ENCODE data around the gene POLR3K.
"Not testable (repeated sequence)": the region's sequence is repeated elsewhere in the genome, so short reads cannot be mapped to it uniquely, and the experiment has no call there.

DNA sequence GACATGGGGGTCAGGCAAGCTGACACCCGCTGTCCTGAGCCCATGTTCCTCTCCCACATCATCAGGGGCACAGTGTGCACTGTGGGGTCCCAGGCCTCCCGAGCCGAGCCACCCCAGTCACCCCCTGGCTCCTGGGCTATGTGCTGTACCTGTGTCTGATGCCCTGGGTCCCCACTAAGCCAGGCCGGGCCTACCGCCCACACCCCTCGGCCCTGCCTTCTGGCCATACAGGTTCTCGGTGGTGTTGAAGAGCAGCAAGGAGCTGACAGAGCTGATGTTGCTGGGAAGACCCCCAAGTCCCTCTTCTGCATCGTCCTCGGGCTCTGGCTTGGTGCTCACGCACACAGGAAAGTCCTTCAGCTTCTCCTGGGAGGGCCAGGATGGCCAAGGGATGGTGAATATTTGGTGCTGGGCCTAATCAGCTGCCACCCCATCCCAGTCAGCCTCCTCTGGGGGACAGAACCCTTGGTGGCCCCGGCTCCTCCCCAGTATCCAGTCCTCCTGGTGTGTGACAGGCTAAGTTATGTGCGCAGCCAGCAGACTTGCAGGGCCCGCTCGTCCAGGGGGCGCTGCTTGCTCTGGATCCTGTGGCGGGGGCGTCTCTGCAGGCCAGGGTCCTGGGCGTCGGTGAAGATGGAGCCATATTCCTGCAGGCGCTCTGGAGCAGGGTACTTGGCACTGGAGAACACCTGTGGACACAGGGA is 36.2 kb downstream of the POLR3K start:
- TF ChIP-seq, protein P1, sequence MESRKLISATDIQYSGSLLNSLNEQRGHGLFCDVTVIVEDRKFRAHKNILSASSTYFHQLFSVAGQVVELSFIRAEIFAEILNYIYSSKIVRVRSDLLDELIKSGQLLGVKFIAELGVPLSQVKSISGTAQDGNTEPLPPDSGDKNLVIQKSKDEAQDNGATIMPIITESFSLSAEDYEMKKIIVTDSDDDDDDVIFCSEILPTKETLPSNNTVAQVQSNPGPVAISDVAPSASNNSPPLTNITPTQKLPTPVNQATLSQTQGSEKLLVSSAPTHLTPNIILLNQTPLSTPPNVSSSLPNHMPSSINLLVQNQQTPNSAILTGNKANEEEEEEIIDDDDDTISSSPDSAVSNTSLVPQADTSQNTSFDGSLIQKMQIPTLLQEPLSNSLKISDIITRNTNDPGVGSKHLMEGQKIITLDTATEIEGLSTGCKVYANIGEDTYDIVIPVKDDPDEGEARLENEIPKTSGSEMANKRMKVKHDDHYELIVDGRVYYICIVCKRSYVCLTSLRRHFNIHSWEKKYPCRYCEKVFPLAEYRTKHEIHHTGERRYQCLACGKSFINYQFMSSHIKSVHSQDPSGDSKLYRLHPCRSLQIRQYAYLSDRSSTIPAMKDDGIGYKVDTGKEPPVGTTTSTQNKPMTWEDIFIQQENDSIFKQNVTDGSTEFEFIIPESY (IDR thresholded peaks at IDR 0.05; ENCODE audit: extremely low read depth, insufficient replicate concordance, low read length) = not testable (repeated sequence)
- TF ChIP-seq EZH2phosphoT487 (IDR thresholded peaks at IDR 0.05; ENCODE audit: borderline replicate concordance); SRF (IDR thresholded peaks at IDR 0.05; ENCODE audit: low read depth); CEBPB (IDR thresholded peaks at IDR 0.05; ENCODE audit: low read depth); FOSL1 (IDR thresholded peaks at IDR 0.05; ENCODE audit: low read depth); POLR2AphosphoS5 (IDR thresholded peaks at IDR 0.05; ENCODE audit: low read depth, low read length); ELF1 (IDR thresholded peaks at IDR 0.05; ENCODE audit: borderline replicate concordance, low read depth): not testable (repeated sequence)
- TF ChIP-seq, protein P2, sequence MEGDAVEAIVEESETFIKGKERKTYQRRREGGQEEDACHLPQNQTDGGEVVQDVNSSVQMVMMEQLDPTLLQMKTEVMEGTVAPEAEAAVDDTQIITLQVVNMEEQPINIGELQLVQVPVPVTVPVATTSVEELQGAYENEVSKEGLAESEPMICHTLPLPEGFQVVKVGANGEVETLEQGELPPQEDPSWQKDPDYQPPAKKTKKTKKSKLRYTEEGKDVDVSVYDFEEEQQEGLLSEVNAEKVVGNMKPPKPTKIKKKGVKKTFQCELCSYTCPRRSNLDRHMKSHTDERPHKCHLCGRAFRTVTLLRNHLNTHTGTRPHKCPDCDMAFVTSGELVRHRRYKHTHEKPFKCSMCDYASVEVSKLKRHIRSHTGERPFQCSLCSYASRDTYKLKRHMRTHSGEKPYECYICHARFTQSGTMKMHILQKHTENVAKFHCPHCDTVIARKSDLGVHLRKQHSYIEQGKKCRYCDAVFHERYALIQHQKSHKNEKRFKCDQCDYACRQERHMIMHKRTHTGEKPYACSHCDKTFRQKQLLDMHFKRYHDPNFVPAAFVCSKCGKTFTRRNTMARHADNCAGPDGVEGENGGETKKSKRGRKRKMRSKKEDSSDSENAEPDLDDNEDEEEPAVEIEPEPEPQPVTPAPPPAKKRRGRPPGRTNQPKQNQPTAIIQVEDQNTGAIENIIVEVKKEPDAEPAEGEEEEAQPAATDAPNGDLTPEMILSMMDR (IDR thresholded peaks at IDR 0.05 in 2 of 3, conservative IDR thresholded peaks at IDR 0.05 in 1 of 3; ENCODE audit: borderline replicate concordance in 1 of 3, insufficient read depth in 1 of 3, low read depth in 2 of 3, low read length in 2 of 3) = not testable (repeated sequence)
